GM23338 (cell line): Measurements from ENCODE around the gene ESR1. TPM values are rescaled to one million over a fixed set of nuclear protein-coding genes. Genes with fewer than 3 reads are reported as not detected.

Experiments used
- ATAC-seq: fragments of 200-7000 bp; cut with Tn5 transposase; 3 replicates; pipeline ENCODE4 v1.9.1; 2020
- DNase-seq: peaks from one replicate; pipeline ENCODE4 v3.0.0-alpha.2; 2015; ENCODE audit warnings: low spot score
- H2AFZ ChIP-seq: fragments of 200-600 bp; sonication (generic); 2 replicates; pipeline ENCODE4 v1.8.0; 2016; ENCODE audit warnings: antibody characterized with exemption, mild to moderate bottlenecking, moderate library complexity
- H3F3A ChIP-seq: fragments of 200-600 bp; sonication (generic); replicated peaks from 2 replicates; pipeline ENCODE4 v1.8.0; 2017; ENCODE audit warnings: antibody characterized with exemption, mixed run types, low read depth
- H3K27ac ChIP-seq: fragments of 200-600 bp; sonication (generic); 2 replicates; pipeline ENCODE4 v1.6.1; 2016; ENCODE audit warnings: low read depth
- H3K27me3 ChIP-seq: fragments of 200-600 bp; sonication (generic); 2 replicates; pipeline ENCODE4 v1.8.0; 2016; ENCODE audit warnings: mild to moderate bottlenecking, mixed run types, moderate library complexity; ENCODE audit not compliant: insufficient read depth
- H3K36me3 ChIP-seq: fragments of 200-600 bp; sonication (generic); 2 replicates; pipeline ENCODE4 v1.8.0; 2016; ENCODE audit warnings: mild to moderate bottlenecking; ENCODE audit not compliant: insufficient read depth
- H3K4me1 ChIP-seq: fragments of 200-600 bp; sonication (generic); 2 replicates; pipeline ENCODE4 v1.8.0; 2016; ENCODE audit warnings: mild to moderate bottlenecking, moderate library complexity; ENCODE audit not compliant: insufficient read depth
- H3K4me2 ChIP-seq: fragments of 200-600 bp; sonication (generic); 2 replicates; pipeline ENCODE4 v1.7.1; 2017; ENCODE audit warnings: mixed run types
- H3K4me3 ChIP-seq: fragments of 200-600 bp; sonication (generic); 2 replicates; pipeline ENCODE4 v1.6.1; 2016; ENCODE audit warnings: mixed run types
- H3K79me2 ChIP-seq: fragments of 200-600 bp; sonication (generic); replicated peaks from 2 replicates; pipeline ENCODE4 v1.8.0; 2017; ENCODE audit warnings: mild to moderate bottlenecking; ENCODE audit not compliant: insufficient read depth
- H3K9me2 ChIP-seq: fragments of 200-600 bp; sonication (generic); 2 replicates; pipeline ENCODE4 v1.8.0; 2017; ENCODE audit not compliant: insufficient read depth
- H4K20me1 ChIP-seq: fragments of 200-600 bp; sonication (generic); replicated peaks from 2 replicates; pipeline ENCODE4 v1.8.0; 2017; ENCODE audit warnings: mild to moderate bottlenecking; ENCODE audit not compliant: insufficient read depth
- H3K27ac Mint-ChIP-seq: 2 replicates; pipeline ENCODE4 v1.8.0; 2020; ENCODE audit warnings: inconsistent platforms, mild to moderate bottlenecking, moderate library complexity, mixed read lengths
- H3K27me3 Mint-ChIP-seq: 3 replicates; pipeline ENCODE4 v1.8.0; 2022; ENCODE audit warnings: low read depth, mild to moderate bottlenecking, moderate library complexity, mixed read lengths, inconsistent platforms; ENCODE audit not compliant: insufficient read depth, poor library complexity
- H3K36me3 Mint-ChIP-seq: 3 replicates; pipeline ENCODE4 v1.8.0; 2021; ENCODE audit warnings: low read depth, mild to moderate bottlenecking, inconsistent platforms, moderate library complexity, mixed read lengths
- H3K4me1 Mint-ChIP-seq: 3 replicates; pipeline ENCODE4 v1.8.0; 2020; ENCODE audit warnings: mild to moderate bottlenecking, inconsistent platforms, mixed read lengths
- H3K4me3 Mint-ChIP-seq: 3 replicates; pipeline ENCODE4 v1.8.0; 2021; ENCODE audit warnings: moderate library complexity, mild to moderate bottlenecking, inconsistent platforms, mixed read lengths
- H3K9me3 Mint-ChIP-seq: 3 replicates; pipeline ENCODE4 v1.8.0; 2020; ENCODE audit warnings: moderate library complexity, mild to moderate bottlenecking, inconsistent platforms, mixed read lengths
- CREB1 ChIP-seq: fragments of 250-450 bp; sonication (Bioruptor Pico); IDR thresholded peaks from 2 replicates; pipeline ENCODE4 v1.5.0; 2020; ENCODE audit warnings: low read depth, mild to moderate bottlenecking, moderate library complexity
- CTCF ChIP-seq, 2 experiments: fragments of 200-600 bp in 1 of 2; sonication (generic) in 1 of 2; conservative IDR thresholded peaks; 2 replicates each; pipeline versions ENCODE4 v1.5.1 to v1.6.1; 2016 to 2017; ENCODE audit warnings: antibody characterized with exemption in 2 of 2, low read depth in 2 of 2, mild to moderate bottlenecking in 2 of 2, moderate library complexity in 1 of 2
- EZH2 ChIP-seq: fragments of 200-600 bp; sonication (generic); IDR thresholded peaks from one replicate; pipeline ENCODE4 v1.8.0; 2017; ENCODE audit warnings: antibody characterized with exemption, mild to moderate bottlenecking, low read depth; ENCODE audit not compliant: unreplicated experiment
- JUNB ChIP-seq: IDR thresholded peaks from one replicate; pipeline ENCODE4 v1.6.1; 2016; ENCODE audit warnings: antibody characterized with exemption; ENCODE audit not compliant: unreplicated experiment
- POLR2AphosphoS5 ChIP-seq: IDR thresholded peaks from 2 replicates; pipeline ENCODE4 v1.6.1; 2016; ENCODE audit warnings: antibody characterized with exemption, low read depth
- ZNF462 ChIP-seq: fragments of 250-450 bp; sonication (Bioruptor Pico); IDR thresholded peaks from 2 replicates; pipeline ENCODE4 v1.5.0; 2020; ENCODE audit warnings: mild to moderate bottlenecking, moderate library complexity
- polyA plus RNA-seq: library from polyadenylated mRNA; unstranded; fragments of >200 nt; fragmentation: Nextera tagmentation; extraction: Ambion mirVana; gene quantifications from 2 replicates; pipeline ENCODE4 v1.2.1, GENCODE V29; 2016
- total RNA-seq: library from RNA; depleted of rRNA; stranded (reverse); fragments of >200 nt; shearing (Covaris generic); gene quantifications from 2 replicates; pipeline ENCODE4 v1.2.3, GENCODE V29; 2014

The ESR1 gene
- total and polyA plus RNA-seq, 2 experiments from 2014 or later, result 0.94 TPM; not detected in 1

DNA sequence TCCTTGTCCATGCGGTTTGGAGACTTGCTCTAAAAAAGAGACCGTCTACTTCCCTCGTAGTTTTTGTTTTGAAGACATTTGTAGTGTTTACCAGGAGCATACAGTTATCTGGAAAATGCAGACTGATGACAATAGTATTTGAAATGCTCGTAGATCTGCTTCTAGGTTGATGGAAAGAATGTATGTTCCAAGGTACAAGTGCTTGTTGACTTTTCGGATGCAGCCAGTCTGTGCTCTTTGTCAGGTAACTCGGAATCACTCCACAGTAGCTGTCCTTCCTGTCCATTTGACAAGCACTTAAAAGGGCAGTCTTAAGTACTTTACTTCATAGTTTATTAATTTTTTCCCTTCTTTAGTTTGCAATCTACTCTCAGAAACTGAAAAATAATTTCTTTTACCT lies 194.8 kb downstream of the ESR1 start (continued):
- TF ChIP-seq CTCF (conservative IDR thresholded peaks at IDR 0.05; ENCODE audit: low read depth in 2 of 2), result no peak
- TF ChIP-seq JUNB, result no peak
- no peak for TF ChIP-seq ZNF462 (CRISPR knock-in tag)
- TF ChIP-seq POLR2AphosphoS5, result no peak
- TF ChIP-seq EZH2, result no peak
- TF ChIP-seq CREB1 (CRISPR knock-in tag), result no peak

DNA sequence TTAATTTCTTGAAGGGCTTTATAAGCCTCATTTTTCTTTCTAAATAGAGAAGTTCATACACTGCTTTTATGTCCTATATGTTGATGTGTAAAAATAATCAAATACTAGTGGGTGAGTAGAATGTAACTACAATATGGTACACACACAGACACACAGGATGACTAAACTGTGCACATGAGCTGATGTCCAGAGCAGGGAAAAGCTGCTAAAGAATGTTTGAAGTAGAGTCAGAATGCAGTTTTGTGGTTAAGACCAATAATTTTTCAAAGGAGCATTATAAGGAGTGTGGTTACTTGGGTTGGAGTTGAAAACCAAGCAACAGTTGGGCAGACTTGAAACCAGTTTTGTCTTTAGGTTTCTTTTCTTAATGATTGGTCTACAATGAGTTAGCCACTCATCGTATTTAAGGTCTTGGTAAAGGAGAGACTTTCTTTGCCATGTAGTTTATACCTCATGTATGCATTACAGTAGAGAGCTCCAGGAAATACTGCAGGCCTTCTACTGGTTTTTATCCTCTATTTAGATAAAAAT lies 196.6 kb downstream of the ESR1 start:
- H3K36me3 ChIP-seq, result no peaks in the 10 kb centered on the region
- H4K20me1 ChIP-seq, result no peaks in the 10 kb centered on the region
- no peak overlapping the region for H3K27ac ChIP-seq
- H3K27ac Mint-ChIP-seq, result no peak overlapping the region
- no peaks in the 10 kb centered on the region for H3K27me3 ChIP-seq
- no peaks in the 10 kb centered on the region for H3K36me3 Mint-ChIP-seq
- no peaks in the 10 kb centered on the region for H3K9me2 ChIP-seq
- no peak overlapping the region for H3K4me2 ChIP-seq
- no peaks in the 10 kb centered on the region for H3K27me3 Mint-ChIP-seq
- no peak overlapping the region for H3K4me3 ChIP-seq
- H2AFZ ChIP-seq, result no peak overlapping the region
- H3K4me1 Mint-ChIP-seq, result no peaks in the 10 kb centered on the region
- no peak overlapping the region for H3K4me3 Mint-ChIP-seq
- no peaks in the 10 kb centered on the region for H3F3A ChIP-seq
- no peak for ATAC-seq
- no peaks in the 10 kb centered on the region for H3K9me3 Mint-ChIP-seq
- no peak for DNase-seq
- H3K79me2 ChIP-seq, result no peaks in the 10 kb centered on the region
- H3K4me1 ChIP-seq, result no peaks in the 10 kb centered on the region
- no peak for TF ChIP-seq CTCF (conservative IDR thresholded peaks at IDR 0.05; ENCODE audit: low read depth in 2 of 2)
- no peak for TF ChIP-seq CREB1 (CRISPR knock-in tag)
- no peak for TF ChIP-seq JUNB
